Activated naive CD8-positive, alpha-beta T cell treated with anti-CD3 and anti-CD28 coated beads, Interleukin-2, amount 50 U/mL, for 16 hours (primary cell): ENCODE results near the gene SGCD.

ENCODE experiments used
- DNase-seq: peaks from one replicate; pipeline ENCODE4 v3.0.0-alpha.2; 2020; ENCODE audit warnings: low read depth, low spot score

SGCD gene

DNA sequence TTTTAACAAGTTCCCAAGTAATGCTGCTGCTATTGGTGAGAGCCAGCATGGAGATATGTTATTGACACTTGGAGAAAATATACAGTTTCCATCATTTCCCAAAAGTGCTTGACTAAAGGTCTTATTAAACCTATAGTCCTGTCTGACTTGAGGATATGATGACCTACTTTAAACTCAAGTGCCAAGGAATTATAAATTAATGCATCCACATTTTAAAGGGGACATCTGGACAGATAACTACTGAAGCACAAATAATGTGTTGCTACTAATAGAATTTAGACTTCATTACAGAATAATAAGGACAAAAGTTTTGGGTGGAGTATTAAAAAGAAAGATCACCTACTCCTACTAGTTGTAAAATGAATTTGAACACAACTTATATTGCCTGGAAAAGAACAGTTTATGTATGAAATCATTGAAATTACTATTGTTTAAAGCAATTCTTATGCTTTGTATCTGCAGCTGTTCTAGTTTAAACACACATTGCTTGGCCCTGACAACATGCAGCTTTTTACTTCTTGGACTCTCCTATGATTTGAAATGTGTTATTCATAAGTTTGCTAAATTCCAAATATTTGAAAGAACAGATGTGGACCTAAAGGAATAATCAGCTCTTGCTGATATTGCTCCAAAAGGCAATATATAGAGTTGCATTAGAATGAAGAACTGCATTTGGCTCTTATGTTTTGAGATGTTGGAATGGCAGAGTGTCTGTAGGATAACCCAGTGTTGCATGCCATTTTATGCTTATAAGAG, 73.4 kb downstream of the SGCD start:
- no peak for DNase-seq

- DNase-seq = no peak
Observed at GRCh38 chr5:156401804-156402203, 74.8 kb downstream of the SGCD start.

GRCh38 chr5:156402387-156402921, 75.5 kb downstream of the SGCD start:
- DNase-seq = no peak

DNA sequence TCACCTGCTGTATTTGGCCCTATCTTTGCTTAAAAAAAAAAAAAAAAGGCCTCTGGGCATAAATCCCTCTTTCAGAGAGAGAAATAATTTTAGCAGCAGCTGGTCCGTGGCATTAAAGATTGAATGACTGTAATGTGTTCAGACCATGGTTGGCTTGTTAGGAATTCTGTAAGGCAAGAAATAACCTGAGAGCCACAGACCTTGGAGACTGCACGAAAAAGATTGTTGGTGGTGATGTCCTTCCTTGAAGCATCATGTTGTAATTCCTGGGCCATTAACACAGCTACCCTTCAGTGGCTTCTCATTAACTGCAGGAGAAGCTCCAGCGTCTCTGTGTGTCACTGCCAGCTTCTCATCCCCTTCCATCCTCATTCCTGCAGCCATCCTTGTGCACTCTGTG, 79.0 kb downstream of the SGCD start:
- no peak for DNase-seq

- no peak for DNase-seq
Observed at GRCh38 chr5:156407251-156407650, 80.3 kb downstream of the SGCD start.

DNA sequence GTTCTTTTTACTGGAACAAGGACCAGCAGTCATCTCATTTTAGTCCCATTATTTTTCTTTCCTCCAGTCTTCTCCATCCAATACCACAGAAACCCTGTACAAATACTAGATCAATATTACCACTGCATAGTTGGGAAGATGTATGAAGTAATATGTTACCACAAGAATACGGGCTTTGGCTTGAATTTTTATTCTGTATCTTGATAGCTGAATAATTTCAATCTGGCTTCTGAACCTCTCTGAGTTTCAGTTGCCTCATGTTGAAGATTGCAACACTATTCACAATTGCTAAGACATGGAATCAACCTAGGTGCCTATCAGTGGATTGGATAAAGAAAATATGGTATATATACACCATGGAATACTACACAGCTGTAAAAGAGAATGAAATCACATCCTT, 82.9 kb downstream of the SGCD start:
- no peak for DNase-seq

DNA sequence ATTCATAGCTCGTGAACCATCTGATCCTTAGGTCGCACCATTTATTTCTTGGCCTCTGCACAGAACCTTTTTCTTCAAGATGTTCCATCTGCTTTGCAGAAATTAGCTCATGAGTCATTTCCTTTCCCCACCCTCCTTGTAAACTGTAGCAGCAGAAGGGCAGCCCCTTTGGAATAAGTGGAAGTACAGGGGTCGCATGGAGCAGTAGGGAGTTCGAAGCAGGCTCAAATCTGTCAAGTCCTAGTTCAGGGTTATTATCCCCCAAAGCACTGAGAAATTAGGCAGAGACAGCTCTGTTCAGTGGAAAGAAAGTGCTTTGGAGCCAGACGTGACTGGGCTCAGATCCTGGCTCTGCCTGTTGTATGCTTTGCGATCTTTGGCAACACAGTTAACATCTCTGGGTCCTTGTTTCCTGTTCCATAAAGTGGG, 84.2 kb downstream of the SGCD start:
- no peak for DNase-seq

DNA sequence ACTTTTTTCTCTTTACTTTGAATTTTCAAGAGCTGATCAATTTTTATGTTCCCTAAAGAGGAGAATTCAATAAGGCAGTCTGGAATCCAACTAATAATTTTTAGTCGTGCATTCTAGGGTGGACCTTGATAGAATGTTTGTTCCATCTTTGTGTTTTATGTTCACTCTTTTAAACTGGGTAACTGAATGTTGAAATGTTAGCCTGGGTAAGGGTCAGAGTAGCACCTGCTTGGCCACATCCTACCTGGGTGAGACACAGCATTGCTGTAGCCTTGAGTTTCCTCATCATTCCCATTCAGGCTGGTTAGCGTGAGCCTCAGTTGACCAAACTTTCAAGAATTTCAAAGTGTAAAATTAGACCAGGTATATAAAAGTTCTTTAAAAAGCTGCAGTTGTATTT, 85.0 kb downstream of the SGCD start:
- no peak for DNase-seq

- no peak for DNase-seq
Observed at GRCh38 chr5:156414391-156414790, 87.4 kb downstream of the SGCD start.

- DNase-seq = no peak
Observed at GRCh38 chr5:156419661-156420060, 92.7 kb downstream of the SGCD start.

- no peak for DNase-seq
Observed at GRCh38 chr5:156420665-156421064, 93.7 kb downstream of the SGCD start.

DNA sequence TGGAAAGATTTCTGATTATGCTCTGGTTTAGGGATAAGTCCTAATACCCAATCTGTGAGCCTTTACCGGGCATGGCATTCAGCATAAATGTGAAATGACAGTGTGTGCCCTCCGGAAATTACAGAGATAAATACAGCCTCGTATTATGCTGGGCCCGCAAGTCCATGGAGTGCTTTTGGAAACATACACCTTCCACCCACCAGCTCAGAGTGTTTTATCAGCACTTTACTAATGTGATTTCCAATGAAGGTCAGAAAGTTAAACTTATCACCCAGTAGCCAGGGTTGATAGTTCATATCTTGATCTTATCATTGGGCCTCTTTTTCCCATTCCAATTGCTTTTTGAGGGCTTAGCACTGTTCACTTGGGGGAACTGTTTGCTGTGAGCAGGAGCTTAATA, 94.8 kb downstream of the SGCD start:
- DNase-seq = no peak

DNA sequence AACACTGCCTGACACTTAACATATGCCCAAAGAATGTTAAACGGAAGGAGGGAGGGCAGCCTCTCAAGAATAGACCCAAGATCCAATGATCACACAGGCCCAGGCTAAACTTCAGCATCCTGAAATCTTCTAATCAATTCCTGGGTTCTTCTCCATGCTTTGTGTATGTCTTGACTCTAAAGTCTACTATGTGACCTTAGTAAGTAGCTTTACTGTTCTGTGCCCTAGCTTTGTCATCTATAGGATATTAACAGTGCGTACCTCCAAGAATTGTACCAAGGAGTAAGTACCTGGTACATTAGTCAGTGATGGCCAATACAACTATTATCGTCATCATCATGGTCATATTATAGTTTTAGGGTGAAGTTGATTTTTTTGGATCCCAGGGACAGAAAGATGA, 96.6 kb downstream of the SGCD start:
- no peak for DNase-seq

DNA sequence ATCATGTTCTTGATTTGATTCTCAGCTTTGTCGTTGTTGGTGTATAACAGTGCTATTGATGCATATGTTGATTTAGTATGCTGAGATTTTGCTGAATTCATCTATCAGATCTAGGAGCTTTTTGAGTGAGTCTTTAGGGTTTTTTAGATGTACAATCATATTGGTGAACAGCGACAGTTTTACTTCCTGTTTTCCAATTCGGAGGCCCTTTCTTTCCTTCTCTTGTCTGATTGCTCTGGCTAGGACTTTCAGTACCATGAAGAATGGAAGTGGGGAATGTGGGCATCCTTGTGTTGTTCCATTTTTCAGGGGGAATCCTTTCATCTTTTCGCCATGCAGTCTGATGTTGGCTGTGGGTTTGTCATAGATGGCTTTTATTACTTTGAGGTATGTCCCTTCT, 100.4 kb downstream of the SGCD start:
- DNase-seq = no peak

DNA sequence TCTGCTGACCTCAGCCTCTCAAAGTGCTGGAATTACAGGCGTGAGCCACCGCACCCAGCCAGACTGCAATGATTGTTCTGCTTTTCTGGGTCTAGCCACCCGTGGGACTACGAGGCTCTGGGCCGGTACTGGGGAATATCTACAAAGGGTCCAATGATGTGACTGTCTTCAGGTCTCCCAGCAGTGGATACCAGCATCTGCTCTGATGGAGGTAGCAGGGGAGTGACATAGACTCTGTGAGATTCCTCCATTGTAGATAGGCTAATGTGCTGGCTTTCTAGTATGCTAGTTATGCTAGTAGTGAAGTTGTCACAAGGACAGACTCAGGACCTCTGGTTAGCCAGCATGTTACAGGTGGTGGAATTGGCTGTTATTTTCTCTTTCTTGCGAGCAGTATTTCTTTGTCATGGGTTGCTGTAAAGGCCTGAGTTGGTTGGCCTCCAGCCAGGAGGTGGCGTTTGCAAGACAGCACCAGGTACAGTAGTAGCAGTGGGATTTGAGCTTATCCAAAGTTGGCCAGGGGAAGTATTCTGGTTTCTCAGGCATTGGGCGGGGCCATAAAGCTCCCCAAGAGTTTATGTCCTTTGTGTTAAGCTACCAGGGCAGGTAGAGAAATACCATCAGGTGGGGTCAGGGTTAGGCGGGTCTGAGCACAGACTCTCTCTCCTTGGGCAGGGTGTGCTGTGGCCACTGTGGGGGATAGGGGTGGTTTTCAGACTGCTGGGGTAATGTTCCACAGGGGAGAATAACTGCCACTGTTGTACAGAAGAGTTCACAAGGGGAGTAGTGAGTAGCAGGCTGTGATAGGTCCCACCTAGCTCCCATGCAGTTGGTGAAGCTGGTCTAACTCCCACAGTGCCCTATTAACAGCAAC, 105.2 kb downstream of the SGCD start:
- DNase-seq = no peak

DNA sequence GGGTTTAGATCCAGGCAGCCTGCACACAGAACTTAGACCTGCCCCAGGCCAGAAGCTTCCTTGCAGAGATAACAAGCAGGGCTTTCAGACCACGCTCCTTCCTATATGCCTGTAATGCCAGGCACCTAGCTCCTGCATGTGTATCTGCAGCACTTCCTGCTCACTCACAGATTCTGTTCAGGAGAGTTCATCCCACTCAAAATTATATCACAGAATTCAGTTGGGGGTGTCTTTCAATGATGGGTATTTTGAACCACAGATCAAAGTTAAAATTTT, 105.8 kb downstream of the SGCD start:
- no peak for DNase-seq

GRCh38 chr5:156434471-156434870, 107.5 kb downstream of the SGCD start:
- no peak for DNase-seq

DNA sequence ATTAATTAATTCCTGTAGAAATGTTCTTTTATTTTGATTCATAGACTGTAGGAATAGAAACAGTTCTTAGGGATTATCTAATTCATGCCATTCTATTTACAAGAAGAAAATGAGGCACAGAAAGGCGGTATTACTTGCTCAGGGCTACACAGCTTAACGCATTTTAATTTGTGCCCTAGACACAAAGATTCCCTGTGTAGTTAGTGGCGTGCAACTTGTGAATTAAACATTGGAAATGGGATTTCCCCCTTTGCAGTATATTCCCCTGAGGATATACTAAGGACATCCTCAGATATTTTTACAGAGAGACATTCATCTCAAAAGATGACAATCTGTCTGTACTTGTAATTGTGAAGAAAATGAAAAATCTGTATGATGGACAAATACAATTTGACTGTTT, 108.1 kb downstream of the SGCD start:
- DNase-seq = no peak

- no peak for DNase-seq
Observed at GRCh38 chr5:156438076-156438475, 111.1 kb downstream of the SGCD start.

GRCh38 chr5:156444753-156445291, 117.9 kb downstream of the SGCD start:
- DNase-seq = no peak

DNA sequence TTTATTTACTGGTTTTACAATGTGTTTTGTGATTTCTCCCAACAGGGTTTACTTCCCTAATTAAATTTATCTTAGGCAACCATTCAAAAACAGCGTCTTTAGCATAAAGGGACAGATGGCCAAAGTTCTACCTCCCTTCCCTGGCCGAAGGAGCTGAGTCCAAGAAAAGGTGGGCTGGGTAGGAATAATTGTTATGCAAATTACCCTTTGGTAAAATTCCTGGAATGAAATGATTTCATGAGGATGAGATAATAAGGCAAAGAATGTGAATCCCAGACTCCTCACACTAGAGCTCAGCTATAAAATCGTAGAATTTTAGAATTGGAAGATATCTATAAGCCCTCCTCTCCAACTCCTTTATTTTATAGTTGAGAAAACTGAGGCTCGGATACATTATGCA, 119.6 kb downstream of the SGCD start:
- DNase-seq = no peak

DNA sequence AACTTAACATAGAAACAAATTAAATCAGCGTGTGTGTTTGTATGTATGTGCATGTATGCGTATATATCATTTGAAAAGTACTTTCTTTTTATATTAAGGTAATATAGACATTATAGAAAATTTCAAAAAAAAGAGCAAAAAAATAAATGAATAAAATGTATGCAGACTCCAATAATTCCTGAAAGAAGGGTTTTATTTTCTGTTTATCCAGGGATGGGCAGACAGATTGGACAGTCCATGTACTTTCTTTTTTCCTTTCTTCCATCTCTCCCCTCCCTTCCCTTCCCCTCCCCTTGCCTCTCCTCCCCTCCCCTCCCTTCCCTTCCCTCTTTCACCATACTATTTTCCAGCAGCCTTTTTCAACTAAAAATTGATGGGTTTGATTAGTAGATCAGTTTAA, 123.8 kb downstream of the SGCD start:
- DNase-seq = no peak

- no peak for DNase-seq
Observed at GRCh38 chr5:156451505-156451904, 124.5 kb downstream of the SGCD start.
